Trophoblast cell (in vitro differentiated cells and primary cell): ENCODE data around the gene CMKLR1.
A peak's percentile ranks its signal among the peaks of the same experiment; 100 is the strongest.

ENCODE experiments used
- DNase-seq, 2 donors: peaks; one replicate each; pipeline ENCODE4 v3.0.0-alpha.2; 2016
- H2AFZ ChIP-seq: 2 replicates; pipeline ENCODE4 v1.6.1; 2013; ENCODE audit warnings: low read length, moderate library complexity, mild to moderate bottlenecking; ENCODE audit not compliant: insufficient read depth, poor library complexity
- H2AK5ac ChIP-seq: 2 replicates; pipeline ENCODE4 v1.6.1; 2013; ENCODE audit warnings: mild to moderate bottlenecking, low read length
- H2BK120ac ChIP-seq: 2 replicates; pipeline ENCODE4 v1.6.1; 2013; ENCODE audit warnings: low read length, mild to moderate bottlenecking, moderate library complexity; ENCODE audit not compliant: insufficient read depth, poor library complexity
- H2BK12ac ChIP-seq: 2 replicates; pipeline ENCODE4 v1.6.1; 2013; ENCODE audit warnings: mild to moderate bottlenecking, low read length, moderate library complexity
- H2BK5ac ChIP-seq: 2 replicates; pipeline ENCODE4 v1.6.1; 2013; ENCODE audit warnings: low read length, low read depth, moderate library complexity, mild to moderate bottlenecking; ENCODE audit not compliant: poor library complexity
- H3K14ac ChIP-seq: 2 replicates; pipeline ENCODE4 v1.6.1; 2013; ENCODE audit warnings: mild to moderate bottlenecking, low read length
- H3K18ac ChIP-seq: 2 replicates; pipeline ENCODE4 v1.6.1; 2013; ENCODE audit warnings: mild to moderate bottlenecking, low read length
- H3K23ac ChIP-seq: 2 replicates; pipeline ENCODE4 v1.6.1; 2013; ENCODE audit warnings: low read length
- H3K27ac ChIP-seq: 2 replicates; pipeline ENCODE4 v1.5.1; 2013; ENCODE audit warnings: low read depth, mild to moderate bottlenecking, inconsistent platforms, low read length, moderate library complexity
- H3K27me3 ChIP-seq: 2 replicates; pipeline ENCODE4 v1.6.1; 2013; ENCODE audit warnings: inconsistent platforms, mild to moderate bottlenecking, low read length, moderate library complexity; ENCODE audit not compliant: insufficient read depth
- H3K36me3 ChIP-seq, 2 experiments: 1 replicate in 1 of 2; 2 replicates in 1 of 2; pipeline ENCODE4 v1.6.1; 2013; ENCODE audit warnings: low read length in 2 of 2, mild to moderate bottlenecking in 2 of 2, moderate library complexity in 1 of 2; ENCODE audit not compliant: insufficient read depth in 2 of 2, control insufficient read depth in 1 of 2
- H3K4ac ChIP-seq: 2 replicates; pipeline ENCODE4 v1.6.1; 2013; ENCODE audit warnings: low read depth, mild to moderate bottlenecking, low read length, moderate library complexity
- H3K4me1 ChIP-seq, 2 experiments: 1 replicate in 1 of 2; 2 replicates in 1 of 2; pipeline ENCODE4 v1.6.1; 2013; ENCODE audit warnings: low read length in 2 of 2, mild to moderate bottlenecking in 2 of 2, moderate library complexity in 1 of 2; ENCODE audit not compliant: insufficient read depth in 2 of 2, control insufficient read depth in 1 of 2
- H3K4me2 ChIP-seq: 2 replicates; pipeline ENCODE4 v1.6.1; 2013; ENCODE audit warnings: inconsistent platforms, mild to moderate bottlenecking, low read length, moderate library complexity
- H3K4me3 ChIP-seq: 2 replicates; pipeline ENCODE4 v1.5.1; 2013; ENCODE audit warnings: mild to moderate bottlenecking, low read depth, low read length, inconsistent platforms
- H3K79me1 ChIP-seq: one replicate; pipeline ENCODE4 v1.6.1; 2013; ENCODE audit warnings: low read length
- H3K79me2 ChIP-seq: 2 replicates; pipeline ENCODE4 v1.6.1; 2013; ENCODE audit warnings: low read length, mild to moderate bottlenecking; ENCODE audit not compliant: control insufficient read depth, insufficient read depth, poor library complexity
- H3K9ac ChIP-seq: 2 replicates; pipeline ENCODE4 v1.6.1; 2013; ENCODE audit warnings: mild to moderate bottlenecking, low read length
- H3K9me3 ChIP-seq: 2 replicates; pipeline ENCODE4 v1.6.1; 2013; ENCODE audit warnings: low read depth, mild to moderate bottlenecking, control low read depth, inconsistent platforms, low read length; ENCODE audit not compliant: insufficient read depth
- H4K12ac ChIP-seq: 2 replicates; pipeline ENCODE4 v1.6.1; 2013; ENCODE audit warnings: low read depth, mild to moderate bottlenecking, low read length, moderate library complexity
- H4K8ac ChIP-seq: 2 replicates; pipeline ENCODE4 v1.6.1; 2013; ENCODE audit warnings: low read depth, mild to moderate bottlenecking, low read length, moderate library complexity
- H4K91ac ChIP-seq: one replicate; pipeline ENCODE4 v1.6.1; 2013; ENCODE audit warnings: low read depth, mild to moderate bottlenecking, low read length, moderate library complexity
- WGBS: extraction: QIAGEN DNeasy Blood & Tissue Kit; methylation state at CpG from one replicate; pipeline ENCODE4 v1.1.7; 2013; ENCODE audit warnings: missing lambda C conversion rate; ENCODE audit not compliant: insufficient read length, insufficient coverage; ENCODE audit errors: extremely low coverage; 5-methylcytosine and 5-hydroxymethylcytosine counted together

The CMKLR1 gene

DNA sequence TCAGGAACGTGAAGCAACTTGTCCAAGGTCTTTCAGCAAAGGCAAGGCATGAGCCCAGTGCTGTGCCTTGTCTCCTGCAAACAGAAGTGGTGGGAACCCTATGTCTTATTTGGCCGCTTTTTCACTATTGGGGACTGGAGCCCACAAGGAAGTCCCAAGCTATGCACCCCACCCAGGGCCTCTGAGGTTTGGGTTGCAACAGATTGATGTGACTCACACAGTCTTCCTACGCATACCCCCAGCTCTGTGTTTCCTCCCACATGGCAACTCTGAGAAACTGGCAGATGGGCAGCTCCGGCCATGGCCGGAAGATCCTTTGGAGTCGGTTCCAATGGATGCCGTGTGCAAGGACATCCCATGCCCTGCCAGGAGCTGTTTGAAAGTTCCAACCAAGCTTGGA is 28.3 kb upstream of the CMKLR1 start:
- Histone ChIP-seq H3K9me3 (peaks cover 8% of the 10 kb centered on the region), H3K4ac (no peak overlapping the region), H4K8ac (no peak overlapping the region), H3K9ac (no peak overlapping the region), H3K79me2 (no peaks in the 10 kb centered on the region), H3K27me3 (no peaks in the 10 kb centered on the region), H3K4me1 (no peaks in the 10 kb centered on the region), H4K91ac (no peak overlapping the region), H2BK5ac (no peak overlapping the region), H3K36me3 (no peaks in the 10 kb centered on the region), H3K23ac (no peak overlapping the region), H3K4me3 (no peak overlapping the region), H2BK12ac (no peak overlapping the region), H3K79me1 (no peaks in the 10 kb centered on the region), H3K18ac (no peak overlapping the region), H3K4me2 (no peak overlapping the region), H3K14ac (no peak overlapping the region), H2AFZ (no peak overlapping the region), H2BK120ac (no peak overlapping the region), H2AK5ac (no peak overlapping the region), H4K12ac (no peak overlapping the region), H3K27ac (no peak overlapping the region)
- peak in 1 of 2 donors; percentile 22 for DNase-seq
- no CpG with 5 or more reads among the region's 7 CpGs for WGBS

DNA sequence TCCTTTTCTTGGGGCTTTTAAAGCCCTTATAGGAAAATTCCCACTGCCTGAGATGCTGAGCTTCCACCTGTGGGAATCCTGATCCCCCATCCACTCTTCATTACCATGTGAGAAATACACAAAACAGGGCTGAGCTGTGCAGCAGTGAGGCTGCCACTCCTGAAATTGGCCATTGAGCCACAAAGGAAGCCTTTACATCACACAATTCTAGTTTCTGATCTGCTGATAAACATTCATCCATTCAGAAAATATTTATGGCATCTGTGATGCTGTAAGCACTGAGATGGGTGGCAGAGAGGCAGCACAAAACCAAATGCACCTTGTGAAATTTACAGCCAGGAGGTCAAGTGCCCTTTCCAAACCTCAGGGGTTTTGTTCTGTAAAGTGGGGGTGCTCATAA is 26.2 kb upstream of the CMKLR1 start:
- no peak overlapping the region for H2BK12ac ChIP-seq
- H4K8ac ChIP-seq: no peak overlapping the region
- no peaks in the 10 kb centered on the region for H3K4me1 ChIP-seq
- no peaks in the 10 kb centered on the region for H3K27me3 ChIP-seq
- H2BK5ac ChIP-seq: no peak overlapping the region
- H3K36me3 ChIP-seq: no peaks in the 10 kb centered on the region
- H3K23ac ChIP-seq: no peak overlapping the region
- H3K4me3 ChIP-seq: no peak overlapping the region
- H3K79me2 ChIP-seq: no peaks in the 10 kb centered on the region
- H3K9ac ChIP-seq: no peak overlapping the region
- DNase-seq: peak in 1 of 2 donors; percentile 72
- peaks cover 8% of the 10 kb centered on the region for H3K9me3 ChIP-seq
- no peak overlapping the region for H2AFZ ChIP-seq
- no peak overlapping the region for H3K4me2 ChIP-seq
- H3K79me1 ChIP-seq: no peaks in the 10 kb centered on the region
- no peak overlapping the region for H3K18ac ChIP-seq
- H3K14ac ChIP-seq: no peak overlapping the region
- no peak overlapping the region for H3K27ac ChIP-seq
- H4K12ac ChIP-seq: no peak overlapping the region
- H4K91ac ChIP-seq: no peak overlapping the region
- H2AK5ac ChIP-seq: no peak overlapping the region
- no peak overlapping the region for H3K4ac ChIP-seq
- H2BK120ac ChIP-seq: no peak overlapping the region

DNA sequence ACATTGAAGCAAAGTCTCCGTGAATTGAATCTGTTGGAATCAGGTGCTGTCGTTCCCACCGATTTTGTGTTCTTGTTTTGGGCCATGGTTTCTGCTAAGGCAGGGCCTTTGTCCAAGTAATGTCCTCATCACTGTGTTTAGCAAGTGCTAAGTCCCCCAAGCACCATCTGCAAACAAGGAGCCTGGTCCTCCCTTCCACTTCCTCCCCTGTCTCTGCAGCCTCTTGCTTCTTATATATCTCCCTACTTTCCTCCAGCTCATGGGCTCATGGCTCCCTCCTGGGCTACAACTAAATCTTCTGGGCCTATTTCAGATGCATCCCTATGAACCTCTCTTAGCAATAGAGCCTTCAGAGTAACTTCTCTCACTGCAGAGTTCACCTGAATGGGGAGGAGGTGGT is 25.8 kb upstream of the CMKLR1 start:
- no CpG with 5 or more reads among the region's 3 CpGs for WGBS
- DNase-seq: no peak
- H4K8ac ChIP-seq: no peak overlapping the region

DNA sequence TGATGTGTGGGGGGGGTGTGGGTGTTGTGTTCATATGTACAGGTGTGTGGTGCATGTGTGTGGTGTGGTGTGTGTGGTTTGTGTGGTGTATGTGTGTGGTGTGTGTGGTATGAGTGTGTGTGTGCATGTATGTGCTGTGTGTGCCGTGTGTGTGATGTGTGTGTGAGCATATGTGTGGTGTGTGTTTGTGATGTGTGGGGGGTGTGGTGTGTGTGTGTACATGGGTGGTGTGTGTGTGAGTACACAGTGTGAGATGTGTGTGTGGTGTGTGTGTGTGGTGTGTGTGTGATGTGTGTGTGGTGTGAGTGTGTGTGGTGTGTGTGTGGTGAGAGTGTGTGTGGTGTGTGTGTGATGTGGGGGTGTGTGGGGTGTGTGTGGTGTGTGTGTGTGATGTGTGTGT is 24.5 kb upstream of the CMKLR1 start:
- Histone ChIP-seq H3K4me2 (no peak overlapping the region), H4K8ac (no peak overlapping the region), H2AFZ (no peak overlapping the region), H2BK5ac (no peak overlapping the region), H2BK12ac (no peak overlapping the region), H3K27me3 (no peaks in the 10 kb centered on the region), H3K4me1 (peaks cover 2 to 3% of the 10 kb centered on the region in 2 experiments), H3K36me3 (no peaks in the 10 kb centered on the region), H3K9me3 (peaks cover 6% of the 10 kb centered on the region), H3K79me1 (no peaks in the 10 kb centered on the region), H3K79me2 (no peaks in the 10 kb centered on the region), H4K91ac (no peak overlapping the region), H2BK120ac (no peak overlapping the region), H3K4me3 (no peak overlapping the region), H3K18ac (no peak overlapping the region), H2AK5ac (no peak overlapping the region), H4K12ac (no peak overlapping the region), H3K9ac (no peak overlapping the region), H3K27ac (no peak overlapping the region), H3K14ac (no peak overlapping the region), H3K23ac (no peak overlapping the region), H3K4ac (no peak overlapping the region)
- no peak for DNase-seq
- whole genome bisulfite sequencing: no CpG with 5 or more reads among the region's 1 CpG

More for the DNA sequence above, 25.8 kb upstream of the CMKLR1 start:
- Histone ChIP-seq H2BK12ac (no peak overlapping the region), H2AFZ (no peak overlapping the region), H3K4me2 (no peak overlapping the region), H3K4me3 (no peak overlapping the region), H3K9me3 (peaks cover 8% of the 10 kb centered on the region), H3K4me1 (no peaks in the 10 kb centered on the region), H3K23ac (no peak overlapping the region), H2BK5ac (no peak overlapping the region), H3K36me3 (no peaks in the 10 kb centered on the region), H3K9ac (peak overlapping the region; percentile 45), H2AK5ac (no peak overlapping the region), H3K14ac (no peak overlapping the region), H3K27me3 (no peaks in the 10 kb centered on the region), H2BK120ac (no peak overlapping the region), H4K91ac (no peak overlapping the region), H3K27ac (no peak overlapping the region), H3K79me1 (no peaks in the 10 kb centered on the region), H3K79me2 (no peaks in the 10 kb centered on the region), H3K4ac (no peak overlapping the region), H3K18ac (no peak overlapping the region), H4K12ac (no peak overlapping the region)
